GM20431 (cell line): ENCODE measurements around the gene C1orf115.

Experiments used
- in situ Hi-C: fragments of 300-500 bp; cut with MseI, MboI; formaldehyde crosslinking; loops from one replicate; pipeline ENCODE4 v1.15.0; 2020; ENCODE audit warnings: low sequenced_read_pairs; ENCODE audit not compliant: unreplicated experiment

The C1orf115 gene

DNA sequence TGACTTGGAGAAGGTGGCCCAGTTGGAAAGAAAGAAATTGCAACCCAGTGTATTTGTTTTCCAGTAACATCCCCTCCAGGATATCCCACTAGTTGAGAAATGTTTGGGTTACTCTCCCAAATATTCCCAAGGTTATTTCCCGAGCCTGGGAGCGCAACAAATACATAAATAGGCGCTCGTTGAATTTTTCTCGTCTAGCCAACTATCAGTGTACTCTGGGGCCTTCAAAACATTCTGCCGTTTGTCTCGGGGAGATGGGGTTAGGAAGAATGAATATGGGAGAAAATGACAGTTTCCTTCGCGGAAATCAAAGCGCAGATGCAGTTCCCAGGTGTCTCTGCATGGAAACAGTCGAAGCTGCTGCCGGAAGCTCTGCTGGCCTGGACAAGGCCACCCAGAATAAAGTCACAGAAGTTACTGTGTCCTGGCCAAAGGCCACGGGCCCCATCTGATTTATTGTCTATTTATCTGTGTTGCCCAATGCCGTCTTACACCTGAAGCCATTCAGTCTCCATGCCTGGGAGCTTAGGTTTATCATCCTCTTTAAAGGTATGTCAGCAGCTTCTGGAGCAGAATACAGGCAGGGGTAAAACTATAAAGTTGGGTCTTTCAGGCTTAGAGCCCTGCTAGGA, 1.0 kb downstream of the C1orf115 start:
- in situ Hi-C loops, result loop anchor here (25.0 kb wide), 1 partner anchor 96 kb away; the partner anchor contains the start of gene MTARC1

GRCh38 chr1:220692436-220693228, 2.5 kb downstream of the C1orf115 start:
- in situ Hi-C loops, result loop anchor here (25.0 kb wide), 1 partner anchor 95 kb away; the partner anchor contains the start of gene MTARC1

GRCh38 chr1:220694866-220695382, 4.8 kb downstream of the C1orf115 start:
- in situ Hi-C loops, result loop anchor here (25.0 kb wide), 1 partner anchor 92 kb away; the partner anchor contains the start of gene MTARC1

- in situ Hi-C loops, result loop anchor here (25.0 kb wide), 1 partner anchor 92 kb away; the partner anchor contains the start of gene MTARC1
Observed at GRCh38 chr1:220695426-220695825, 5.3 kb downstream of the C1orf115 start.

- in situ Hi-C loops, result loop anchor here (25.0 kb wide), 1 partner anchor 91 kb away; the partner anchor contains the start of gene MTARC1
Observed at GRCh38 chr1:220696226-220696862, 6.2 kb downstream of the C1orf115 start.

DNA sequence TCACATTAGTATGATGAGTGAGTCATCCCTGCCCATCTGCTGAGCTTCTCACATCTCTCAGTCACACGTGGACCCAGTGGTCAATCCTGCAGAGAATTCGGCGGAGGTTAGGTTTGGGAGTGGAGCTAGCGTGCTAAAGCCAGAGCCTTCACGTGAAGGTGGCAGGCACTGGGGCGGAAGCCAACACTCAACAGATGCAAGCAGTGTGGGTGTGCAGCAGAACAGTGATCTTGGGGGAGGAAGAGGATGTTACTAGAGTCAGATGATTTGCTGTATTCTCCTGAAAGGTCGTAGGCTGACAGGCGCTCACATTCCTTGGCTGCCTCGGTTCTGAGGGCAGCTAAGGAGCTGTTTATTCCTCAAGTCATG, 6.7 kb downstream of the C1orf115 start:
- in situ Hi-C loops, result loop anchor here (25.0 kb wide), 1 partner anchor 90 kb away; the partner anchor contains the start of gene MTARC1

GRCh38 chr1:220697326-220697725, 7.2 kb downstream of the C1orf115 start:
- in situ Hi-C loops, result loop anchor here (25.0 kb wide), 1 partner anchor 90 kb away; the partner anchor contains the start of gene MTARC1

GRCh38 chr1:220698607-220699016, 8.4 kb downstream of the C1orf115 start:
- in situ Hi-C loops, result loop anchor here (25.0 kb wide), 1 partner anchor 89 kb away; the partner anchor contains the start of gene MTARC1

DNA sequence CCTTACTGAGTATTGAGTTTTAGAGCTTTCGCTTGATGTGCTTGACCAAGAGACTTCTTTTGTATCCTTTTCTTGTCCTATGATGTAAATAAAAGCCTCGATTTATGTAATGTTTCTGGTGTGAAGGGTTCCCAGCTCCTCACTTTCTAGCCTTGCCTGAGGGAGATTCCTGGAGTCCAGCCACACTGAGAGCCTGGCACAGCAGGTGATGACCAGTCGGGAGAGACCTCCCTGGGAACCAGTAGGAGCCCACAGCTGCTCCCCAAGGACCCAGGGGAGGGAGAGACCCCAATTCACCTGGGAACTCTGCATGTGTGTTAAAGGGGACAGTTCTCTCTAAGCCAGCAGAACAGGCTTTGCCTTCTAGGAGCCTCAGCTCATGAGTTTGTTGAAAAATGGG, 8.9 kb downstream of the C1orf115 start:
- in situ Hi-C loops, result loop anchor here (25.0 kb wide), 1 partner anchor 88 kb away; the partner anchor contains the start of gene MTARC1

DNA sequence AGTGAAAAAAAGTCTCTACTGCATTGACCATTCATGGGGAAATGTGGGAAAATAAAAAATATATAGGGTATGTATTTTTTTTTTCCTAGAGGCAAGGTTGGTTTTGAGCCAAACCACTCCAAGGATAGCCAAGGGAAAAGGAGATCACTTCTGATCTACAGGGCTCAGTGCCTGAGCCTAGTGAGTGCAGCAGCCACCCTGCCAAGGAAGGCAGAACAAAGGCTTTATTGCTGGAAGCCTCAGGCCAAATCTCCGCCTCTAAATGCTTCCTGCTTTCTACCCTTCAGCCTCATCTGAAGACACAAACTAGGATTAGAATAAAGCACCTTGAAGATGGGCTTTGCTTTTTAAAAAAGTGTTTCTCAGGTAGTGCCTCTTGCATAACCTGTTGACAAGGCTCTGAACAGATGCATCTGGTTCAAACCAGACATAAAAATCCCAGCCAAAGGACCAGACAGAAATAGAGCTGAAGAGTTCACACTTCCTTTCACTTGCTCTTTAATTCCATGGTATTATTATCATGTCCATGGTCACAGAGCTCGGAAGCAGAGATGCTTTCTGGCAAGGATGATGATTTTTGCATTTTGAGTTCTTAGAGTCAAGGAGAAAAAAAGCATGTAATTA, 10.5 kb downstream of the C1orf115 start:
- in situ Hi-C loops, result no loop called here

GRCh38 chr1:220701974-220702373, 11.8 kb downstream of the C1orf115 start:
- in situ Hi-C loops, result no loop called here

GRCh38 chr1:220702733-220703270, 12.6 kb downstream of the C1orf115 start:
- in situ Hi-C loops, result no loop called here

- in situ Hi-C loops, result no loop called here
Observed at GRCh38 chr1:220703305-220703704, 13.1 kb downstream of the C1orf115 start.

GRCh38 chr1:220705782-220706181, 15.6 kb downstream of the C1orf115 start:
- in situ Hi-C loops, result no loop called here

DNA sequence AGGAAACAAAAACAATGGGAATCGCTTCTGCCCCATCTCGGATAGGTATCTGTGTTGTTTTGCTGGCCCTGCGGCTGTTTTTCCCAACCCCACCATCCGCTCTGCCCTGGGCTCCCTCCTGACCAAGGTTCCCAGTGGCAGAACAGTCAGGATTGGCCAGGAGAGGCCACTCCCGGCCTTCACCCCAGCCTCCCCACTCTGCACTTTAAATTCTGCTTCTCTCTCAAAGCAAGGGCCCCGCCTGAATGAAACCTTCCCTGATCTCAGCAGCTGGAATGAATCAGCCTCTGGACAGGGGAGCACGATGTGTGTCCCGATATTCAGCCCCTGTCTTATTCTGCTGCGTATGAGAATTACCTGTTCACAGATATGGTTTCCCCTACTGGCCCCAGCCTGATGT, 16.3 kb downstream of the C1orf115 start:
- in situ Hi-C loops, result no loop called here

GRCh38 chr1:220707160-220707559, 17.0 kb downstream of the C1orf115 start:
- in situ Hi-C loops, result no loop called here

DNA sequence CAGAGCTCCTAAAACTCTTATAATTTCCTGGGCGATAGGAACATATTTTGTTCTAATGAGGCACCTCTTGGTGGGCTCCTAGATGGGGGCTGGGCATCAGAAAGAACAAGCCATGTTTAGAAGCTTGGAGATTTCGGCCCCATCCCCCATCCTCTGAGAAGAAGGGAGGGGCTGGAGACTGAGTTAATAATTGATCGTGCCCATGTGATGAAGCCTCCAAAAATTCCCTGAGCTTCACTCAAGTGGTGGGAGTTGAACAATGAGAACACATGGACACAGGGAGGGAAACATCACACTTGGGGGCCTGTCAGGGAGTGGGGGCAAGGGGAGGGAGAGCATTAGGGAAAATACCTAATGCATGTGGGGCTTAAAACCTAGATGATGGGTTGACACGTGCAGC, 18.1 kb downstream of the C1orf115 start:
- in situ Hi-C loops, result no loop called here

DNA sequence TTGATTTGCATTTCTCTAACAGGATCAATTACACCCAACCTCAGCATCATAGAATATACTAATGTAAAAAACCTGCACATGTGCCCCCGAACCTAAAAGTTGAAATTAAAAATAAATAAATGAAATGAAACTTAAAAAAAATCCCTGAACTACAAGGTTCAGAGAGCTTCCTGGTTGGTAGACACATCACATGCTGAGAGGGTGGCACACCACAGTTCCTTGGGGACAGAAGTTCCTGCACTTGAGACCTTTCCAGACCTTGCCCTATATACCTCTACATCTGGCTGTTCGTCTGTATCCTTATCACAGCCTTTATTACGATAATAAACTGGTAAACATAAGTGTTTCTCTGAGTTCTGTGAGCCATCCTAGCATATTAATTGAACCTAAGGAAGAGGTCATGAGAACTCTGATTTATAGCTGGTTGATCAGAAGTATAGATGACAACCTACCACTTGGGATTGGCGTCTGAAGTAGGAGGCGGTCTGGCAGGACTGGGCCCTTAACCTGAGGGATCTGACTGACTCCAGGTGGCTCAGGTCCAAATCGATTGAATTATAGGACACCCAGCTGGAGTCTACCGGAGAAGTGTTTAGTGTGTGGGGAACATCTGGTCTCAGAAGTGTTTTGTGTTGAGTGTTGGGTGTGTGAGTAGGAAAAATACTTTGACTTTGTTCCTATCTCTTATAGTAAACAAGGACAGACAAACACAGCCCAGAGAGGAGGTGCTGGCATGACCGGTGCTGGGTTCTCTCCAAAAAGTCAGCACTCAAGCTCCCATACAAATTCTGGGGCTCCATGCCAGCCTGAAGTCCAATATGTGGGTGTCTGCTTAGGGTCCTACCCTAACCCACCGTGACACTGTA, 19.0 kb downstream of the C1orf115 start:
- in situ Hi-C loops, result no loop called here

DNA sequence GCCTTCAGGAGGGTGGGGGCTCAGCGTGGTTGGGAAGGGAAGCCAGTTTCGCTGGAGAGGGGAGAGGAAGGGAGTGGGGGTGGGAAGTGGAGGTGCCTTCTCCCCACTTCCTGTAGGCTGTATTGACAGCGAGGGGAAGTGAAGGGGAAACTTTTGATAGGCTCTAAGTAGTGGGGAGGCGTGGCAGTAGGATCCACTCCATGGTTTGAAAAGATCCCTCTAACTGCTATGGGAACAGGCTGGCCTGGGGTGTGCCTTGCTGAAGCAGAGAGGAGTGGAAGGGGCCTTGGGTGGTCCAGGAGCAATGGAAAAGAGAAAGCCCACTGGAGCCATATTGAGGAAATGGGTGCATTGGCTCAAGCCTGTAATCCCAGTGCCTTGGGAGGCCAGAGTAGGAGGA, 20.2 kb downstream of the C1orf115 start:
- in situ Hi-C loops, result no loop called here
